Fibroblast of pulmonary artery (primary cell): ENCODE results near the gene CALR.

Experiments used
- DNase-seq: peaks from one replicate; pipeline ENCODE4 v3.0.0-alpha.2; 2010; ENCODE audit warnings: low read depth
- H3K4me3 ChIP-seq: replicated peaks from 2 replicates; pipeline ENCODE4 v1.5.1; 2011; ENCODE audit warnings: low read depth, mild to moderate bottlenecking, control low read depth, low read length, moderate library complexity
- CTCF ChIP-seq: IDR thresholded peaks from 2 replicates; pipeline ENCODE4 v1.5.1; 2011; ENCODE audit warnings: mild to moderate bottlenecking, control low read depth, low read length, inconsistent platforms; ENCODE audit errors: missing control alignments

CALR gene

GRCh38 chr19:12936582-12936981, 1.8 kb upstream of the CALR start:
- no peak overlapping the region for H3K4me3 ChIP-seq
- DNase-seq, result no peak
- no peak for TF ChIP-seq CTCF

GRCh38 chr19:12937093-12937926, 1.1 kb upstream of the CALR start:
- peak overlapping the region; percentile 62 for H3K4me3 ChIP-seq
- TF ChIP-seq CTCF, result no peak
- no peak for DNase-seq

GRCh38 chr19:12938779-12939601, 581 bp downstream of the CALR start:
- peak; percentile 19 for TF ChIP-seq CTCF
- H3K4me3 ChIP-seq, result peak overlapping the region; percentile 85
- peak; percentile 60 for DNase-seq

- no peak for DNase-seq
- no peak for TF ChIP-seq CTCF
- H3K4me3 ChIP-seq, result peak overlapping the region; percentile 85
These were observed 1.6 kb downstream of the CALR start for GRCh38 chr19:12939975-12940423.

GRCh38 chr19:12940897-12941296, 2.5 kb downstream of the CALR start:
- peak overlapping the region; percentile 85 for H3K4me3 ChIP-seq
- no peak for DNase-seq
- no peak for TF ChIP-seq CTCF

GRCh38 chr19:12943437-12944044, 5.1 kb downstream of the CALR start:
- TF ChIP-seq CTCF, result no peak
- H3K4me3 ChIP-seq, result no peak overlapping the region
- no peak for DNase-seq
